GM18526 (cell line): ENCODE measurements around the gene JARID2.

Experiments used
- POLR2A ChIP-seq: IDR thresholded peaks from 3 replicates; pipeline ENCODE4 v1.6.1; 2011; ENCODE audit not compliant: insufficient read length; ENCODE audit errors: extremely low read depth

Gene JARID2

DNA sequence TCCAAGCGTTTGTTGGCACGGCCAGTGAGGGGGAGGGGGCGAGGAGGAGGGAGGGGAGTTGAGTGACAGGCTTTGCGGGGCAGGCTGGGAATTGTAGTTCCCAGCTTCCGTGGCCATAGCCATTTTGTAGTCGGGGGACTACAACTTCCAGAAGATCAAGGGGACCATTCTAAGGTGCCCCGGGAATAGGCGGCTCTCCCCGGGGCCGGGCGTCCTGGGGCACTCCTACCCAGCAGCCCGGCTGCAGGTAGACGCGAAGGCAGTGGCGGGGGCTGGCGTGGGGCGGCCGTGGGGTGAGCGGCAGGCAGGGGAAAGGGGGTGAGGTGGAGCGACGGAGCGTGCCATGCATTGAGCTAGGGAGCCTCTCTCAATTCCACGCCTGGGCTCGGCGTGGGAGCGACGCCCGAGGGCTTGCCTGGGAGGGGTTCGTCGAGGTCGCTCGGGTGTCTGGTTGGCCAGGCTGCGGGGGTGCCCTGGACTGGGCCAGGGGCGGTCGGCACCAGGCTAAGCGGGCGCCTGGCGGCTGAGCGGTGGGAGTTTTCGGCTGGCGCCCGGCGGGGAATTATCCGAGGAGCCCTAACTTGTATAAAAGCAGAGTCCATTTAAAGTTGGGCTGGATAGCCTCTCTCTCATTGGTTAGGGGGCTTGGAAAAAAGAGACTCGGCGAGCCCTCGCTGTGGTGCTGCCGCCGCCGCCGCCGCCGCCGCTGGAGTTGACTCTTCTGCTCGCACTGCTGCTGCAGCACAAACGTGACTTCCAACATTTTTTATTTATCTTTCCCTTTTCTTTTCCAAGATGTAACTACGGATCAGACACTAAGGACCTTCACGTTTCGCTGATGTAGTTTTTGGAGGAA lies at the start of gene JARID2:
TSS of gene JARID2 (plus strand) at position 709 of the 856 bp plus-strand sequence. CDS start 471 bp downstream, outside the sequence.
- peak; percentile 55 for TF ChIP-seq POLR2A

GRCh38 chr6:15200087-15200486 lies 45.8 kb upstream of the JARID2 start:
- TF ChIP-seq POLR2A, result no peak

GRCh38 chr6:15205321-15205720 lies 40.5 kb upstream of the JARID2 start:
- no peak for TF ChIP-seq POLR2A

- TF ChIP-seq POLR2A, result no peak
Observed at GRCh38 chr6:15206887-15207286, 39.0 kb upstream of the JARID2 start.

- no peak for TF ChIP-seq POLR2A
Observed at GRCh38 chr6:15207923-15208322, 37.9 kb upstream of the JARID2 start.

GRCh38 chr6:15213838-15214400 lies 31.9 kb upstream of the JARID2 start:
- no peak for TF ChIP-seq POLR2A

- no peak for TF ChIP-seq POLR2A
Observed at GRCh38 chr6:15218401-15218800, 27.5 kb upstream of the JARID2 start.

DNA sequence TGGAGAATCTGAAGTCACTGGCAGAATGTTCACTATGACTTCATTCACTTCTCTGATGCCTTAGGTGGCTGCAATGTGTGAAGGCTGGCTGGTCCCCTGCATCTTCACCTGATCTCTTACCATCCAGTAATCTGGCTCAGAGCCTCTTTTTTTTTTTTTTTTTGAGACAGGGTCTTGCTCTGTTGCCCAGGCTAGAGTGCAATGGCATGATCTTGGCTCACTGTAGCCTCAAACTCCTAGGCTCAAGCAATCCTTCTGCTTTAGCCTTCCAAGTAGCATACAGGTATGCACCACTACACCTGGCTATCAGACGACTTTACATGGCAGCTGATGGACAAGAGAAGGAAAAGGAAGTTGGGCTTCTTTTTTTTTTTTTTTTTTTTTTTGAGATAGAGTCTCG lies 25.8 kb upstream of the JARID2 start:
- TF ChIP-seq POLR2A, result no peak

DNA sequence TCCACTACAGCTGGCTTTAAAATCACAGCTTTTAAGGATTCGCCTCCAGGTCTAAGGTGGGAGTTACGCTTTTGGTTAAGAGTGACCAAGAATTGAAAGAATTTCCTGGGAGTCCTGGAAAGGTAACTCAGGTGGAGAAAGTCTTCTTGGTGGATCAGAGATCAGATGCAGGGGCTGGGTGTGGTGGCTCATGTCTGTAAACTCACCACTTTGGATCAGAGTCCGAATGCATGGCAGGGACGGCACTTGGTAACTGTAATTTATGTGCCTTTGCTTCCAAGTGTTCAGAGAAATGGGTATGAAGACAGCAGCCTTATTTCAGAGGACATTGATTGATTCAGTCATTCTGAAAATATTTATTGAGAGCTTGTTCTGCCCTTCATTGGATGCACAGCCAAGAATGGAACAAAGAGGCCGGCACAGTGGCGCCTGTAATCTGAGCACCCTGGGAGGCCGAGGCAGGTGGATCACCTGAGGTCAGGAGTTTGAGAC lies 18.0 kb upstream of the JARID2 start:
- TF ChIP-seq POLR2A, result no peak

DNA sequence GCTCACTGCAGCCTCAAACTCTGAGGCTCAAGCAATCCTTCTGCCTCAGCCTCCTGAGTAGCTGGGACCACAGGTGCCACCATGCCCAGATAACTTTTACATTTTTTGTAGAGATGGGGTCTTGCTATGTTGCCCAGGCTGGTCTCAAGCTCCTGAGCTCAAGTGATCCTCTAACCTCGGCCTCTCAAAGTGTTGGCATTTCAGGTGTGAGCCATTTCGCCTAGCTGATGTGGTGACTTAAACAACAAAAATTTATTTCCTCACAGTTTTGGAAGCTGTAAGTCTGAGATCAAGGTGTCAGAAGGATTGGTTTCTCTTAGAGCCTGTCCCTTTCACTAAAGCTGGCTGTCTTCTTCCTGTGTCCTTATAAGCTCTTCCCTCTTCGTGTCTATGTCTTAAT lies 15.0 kb upstream of the JARID2 start:
- no peak for TF ChIP-seq POLR2A

GRCh38 chr6:15232836-15233510 lies 12.9 kb upstream of the JARID2 start:
- TF ChIP-seq POLR2A, result no peak

- TF ChIP-seq POLR2A, result no peak
Observed at GRCh38 chr6:15234068-15234758, 11.7 kb upstream of the JARID2 start.

- TF ChIP-seq POLR2A, result no peak
Observed at GRCh38 chr6:15239616-15240364, 6.1 kb upstream of the JARID2 start.

DNA sequence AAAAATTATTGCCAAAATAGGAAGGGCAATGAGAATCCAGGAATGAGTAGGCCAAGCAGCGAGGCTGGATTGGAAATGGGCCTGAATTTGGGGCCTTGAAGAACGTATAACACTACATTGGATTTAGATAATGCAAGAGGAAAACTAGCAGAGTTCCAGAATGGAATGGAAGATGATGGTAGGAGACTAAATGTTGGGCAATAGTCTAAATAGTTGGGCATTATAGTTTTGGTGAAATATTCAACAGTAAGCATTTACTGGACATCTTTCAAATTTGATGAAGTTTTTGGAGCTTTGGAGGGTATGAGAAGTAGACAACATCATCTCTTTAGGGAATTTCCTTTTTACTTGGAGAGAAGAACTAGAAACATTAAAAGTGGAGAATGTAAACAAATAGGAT lies 3.4 kb upstream of the JARID2 start:
- TF ChIP-seq POLR2A, result no peak
